HG02943 (cell line): ENCODE measurements around the gene AGAP2.
A peak's percentile ranks its signal among the peaks of the same experiment; 100 is the strongest.
"Not testable (repeated sequence)": the region's sequence is repeated elsewhere in the genome, so short reads cannot be mapped to it uniquely, and the experiment has no call there.

Source experiments
- ATAC-seq: cut with Tn5 transposase; IDR thresholded peaks from one replicate; pipeline ENCODE4 v1.9.1; 2021; ENCODE audit warnings: mild to moderate bottlenecking, low read depth, moderate library complexity; ENCODE audit not compliant: unreplicated experiment

The AGAP2 gene

GRCh38 chr12:57738661-57739237 lies at the start of gene AGAP2:
TSS of gene AGAP2 (minus strand) at chr12:57738742. CDS start at chr12:57738246, 496 bp downstream.
- ATAC-seq, result no peak

GRCh38 chr12:57783861-57784260 lies 45.3 kb upstream of the AGAP2 start:
- ATAC-seq, result no peak

DNA sequence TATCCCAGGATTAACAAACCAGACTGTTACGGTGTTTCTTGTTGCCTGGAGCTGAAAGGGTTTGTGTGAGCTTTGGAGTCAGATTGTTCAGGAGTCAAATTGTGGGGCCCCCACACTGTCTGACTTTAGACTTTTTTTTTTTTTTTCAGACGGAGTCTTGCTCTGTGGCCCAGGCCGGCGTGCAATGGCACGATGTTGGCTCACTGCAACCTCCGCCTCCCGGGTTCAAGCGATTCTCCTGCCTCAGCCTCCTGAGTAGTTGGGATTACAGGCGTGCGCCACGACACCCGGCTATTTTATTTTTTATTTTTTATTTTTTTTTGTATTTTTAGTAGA lies 44.9 kb upstream of the AGAP2 start:
- ATAC-seq, result no peak

- peak; percentile 85 for ATAC-seq
Observed at GRCh38 chr12:57782608-57783465, 44.3 kb upstream of the AGAP2 start, which contains the start of gene TSFM. TSS of gene TSFM (plus strand) at chr12:57782787. CDS start at chr12:57782802, 15 bp downstream.

DNA sequence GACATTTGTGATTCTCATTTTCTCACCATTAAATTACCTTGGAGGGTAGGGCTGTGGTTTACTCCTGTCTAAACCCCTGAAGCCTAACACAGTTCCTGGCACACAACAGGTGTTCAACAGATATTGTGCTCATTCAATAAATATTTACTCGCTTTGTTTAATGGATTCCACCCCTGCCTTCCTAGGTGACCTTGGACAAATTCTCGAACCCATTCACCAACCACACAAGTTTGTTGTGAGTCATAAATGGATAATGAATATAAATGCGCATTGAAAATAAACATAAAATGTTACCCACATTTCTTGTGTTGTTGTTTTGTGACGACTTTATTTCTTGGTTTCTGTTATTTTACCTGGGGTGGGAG lies 43.7 kb upstream of the AGAP2 start:
- ATAC-seq, result no peak

DNA sequence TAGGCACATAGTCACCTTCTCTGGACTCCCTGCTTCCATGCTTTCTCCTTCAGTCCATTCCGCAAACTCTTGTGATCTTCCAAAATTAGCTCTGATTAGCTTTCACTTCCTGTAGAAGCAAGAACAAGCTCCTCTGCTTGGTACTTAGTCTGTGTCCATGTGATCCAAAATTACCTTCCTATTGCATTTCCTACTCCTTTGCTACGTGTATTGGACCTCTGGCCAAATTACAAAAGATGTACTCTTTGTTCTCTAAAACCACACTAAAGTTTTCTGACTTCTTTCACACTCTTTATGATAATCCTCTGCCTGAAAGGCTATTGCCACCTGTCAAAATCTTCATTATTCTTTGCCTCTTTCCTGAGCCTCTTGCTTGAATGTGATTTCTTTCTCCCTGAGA lies 43.3 kb upstream of the AGAP2 start:
- no peak for ATAC-seq

DNA sequence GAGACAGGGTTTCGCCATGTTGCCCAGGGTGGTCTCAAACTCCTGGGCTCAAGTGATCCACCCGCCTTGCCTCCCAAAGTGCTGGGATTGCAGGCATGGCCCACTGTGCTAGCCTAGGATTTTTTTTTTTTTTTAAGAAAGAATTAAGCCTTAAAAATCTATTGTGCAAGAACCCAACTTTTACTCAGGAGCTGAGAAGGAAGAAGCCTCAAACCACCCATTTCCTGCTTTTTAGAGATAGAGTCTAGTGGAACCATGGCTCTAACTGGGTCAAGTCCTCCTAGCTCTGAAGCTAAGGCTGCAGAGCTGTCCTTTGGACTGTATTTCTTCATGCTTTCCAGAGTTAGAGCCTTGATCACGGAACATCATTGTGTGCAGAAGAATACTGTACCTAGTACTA lies 42.7 kb upstream of the AGAP2 start:
- no peak for ATAC-seq

DNA sequence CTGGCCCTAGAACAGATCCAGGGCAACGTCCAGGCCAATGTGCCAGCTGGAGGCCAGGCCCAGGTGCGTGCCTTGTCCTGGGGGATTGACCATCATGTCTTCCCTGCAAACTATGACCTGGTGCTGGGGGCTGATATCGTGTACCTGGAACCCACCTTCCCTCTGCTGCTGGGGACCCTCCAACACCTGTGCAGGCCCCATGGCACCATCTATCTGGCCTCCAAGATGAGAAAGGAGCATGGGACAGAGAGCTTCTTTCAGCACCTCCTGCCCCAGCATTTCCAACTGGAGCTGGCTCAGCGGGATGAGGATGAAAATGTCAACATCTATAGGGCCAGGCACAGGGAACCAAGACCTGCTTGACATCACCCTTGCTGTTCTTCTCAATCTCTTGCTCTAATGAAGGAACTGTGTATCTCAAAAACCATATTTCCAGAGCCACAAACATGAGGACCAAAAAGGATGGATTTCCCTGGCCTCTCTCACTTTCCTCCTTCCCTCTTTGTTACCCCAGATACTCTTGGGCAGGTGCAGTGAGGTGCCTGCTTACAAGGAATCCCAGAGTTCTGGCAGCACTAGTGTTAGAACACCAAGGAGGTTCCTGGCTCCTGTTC lies 41.8 kb upstream of the AGAP2 start:
- ATAC-seq, result no peak

GRCh38 chr12:57779736-57780135 lies 41.2 kb upstream of the AGAP2 start:
- ATAC-seq, result no peak

- no peak for ATAC-seq
Observed at GRCh38 chr12:57777911-57778310, 39.4 kb upstream of the AGAP2 start.

DNA sequence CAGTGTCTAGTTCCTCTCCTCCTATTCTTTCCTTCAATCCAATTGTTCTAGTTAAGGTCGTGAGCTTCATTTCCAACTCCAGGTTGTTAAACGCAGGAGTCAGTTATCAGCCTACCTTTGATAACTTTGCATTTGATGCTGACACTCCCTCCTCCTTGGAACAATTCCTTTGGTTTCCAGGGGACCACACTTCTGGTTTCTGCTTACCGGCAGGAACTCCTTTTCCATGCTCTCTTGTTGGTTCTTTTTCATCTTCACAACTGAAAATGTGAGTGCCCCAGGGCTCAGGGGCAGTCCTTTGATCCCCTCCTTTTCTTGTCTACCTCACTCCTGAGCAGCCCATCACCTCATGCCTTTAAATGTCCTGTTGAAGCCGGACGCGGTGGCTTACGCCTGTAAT lies 38.8 kb upstream of the AGAP2 start:
- no peak for ATAC-seq

DNA sequence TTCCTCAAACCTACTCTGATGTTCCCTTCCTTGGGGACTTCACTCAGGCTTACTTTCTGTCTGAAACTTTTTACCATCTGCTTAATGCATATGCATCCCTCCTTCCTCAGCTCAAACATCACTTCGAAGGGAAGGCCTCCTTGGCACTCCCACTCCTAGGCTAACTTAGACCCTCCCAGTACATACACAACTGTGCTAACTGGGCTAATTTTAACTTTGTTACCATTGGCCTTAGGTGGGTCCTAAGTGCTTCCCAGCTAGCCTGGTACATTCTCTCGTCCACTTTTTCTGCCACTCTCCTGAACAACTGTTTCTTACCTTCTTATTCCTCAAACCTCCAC lies 37.7 kb upstream of the AGAP2 start:
- ATAC-seq, result no peak

DNA sequence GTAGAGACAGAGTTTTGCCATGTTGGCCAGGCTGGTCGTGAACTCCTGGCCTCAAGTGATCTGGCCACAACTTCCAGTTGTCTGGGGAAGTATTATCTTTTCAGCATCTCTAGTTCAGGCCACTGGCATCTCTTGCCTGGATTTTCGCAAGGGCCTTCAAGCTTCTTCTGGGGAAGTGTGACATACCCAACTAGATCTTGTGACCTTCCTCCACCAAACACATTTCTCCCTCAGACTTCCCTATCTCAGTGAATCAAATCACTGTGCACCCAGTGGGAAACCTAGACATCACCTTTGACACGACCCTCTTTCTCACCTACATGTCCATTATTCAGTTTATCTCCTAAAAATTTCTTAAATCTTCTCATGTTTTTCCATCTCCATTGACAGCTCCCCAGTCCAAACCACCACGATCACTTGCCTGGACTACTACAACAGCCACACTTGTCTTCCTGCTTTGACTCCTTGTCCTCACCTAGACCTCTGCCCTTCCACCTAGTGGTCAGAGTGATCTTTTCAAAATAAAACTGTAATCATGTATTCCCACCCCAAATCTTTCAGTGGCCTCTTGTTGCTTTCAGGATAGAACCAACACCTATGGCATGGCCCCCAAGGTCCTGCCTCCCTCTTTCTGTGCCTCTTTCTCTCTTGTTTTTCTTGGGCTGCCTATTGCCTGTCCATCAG lies 37.2 kb upstream of the AGAP2 start:
- ATAC-seq, result no peak

DNA sequence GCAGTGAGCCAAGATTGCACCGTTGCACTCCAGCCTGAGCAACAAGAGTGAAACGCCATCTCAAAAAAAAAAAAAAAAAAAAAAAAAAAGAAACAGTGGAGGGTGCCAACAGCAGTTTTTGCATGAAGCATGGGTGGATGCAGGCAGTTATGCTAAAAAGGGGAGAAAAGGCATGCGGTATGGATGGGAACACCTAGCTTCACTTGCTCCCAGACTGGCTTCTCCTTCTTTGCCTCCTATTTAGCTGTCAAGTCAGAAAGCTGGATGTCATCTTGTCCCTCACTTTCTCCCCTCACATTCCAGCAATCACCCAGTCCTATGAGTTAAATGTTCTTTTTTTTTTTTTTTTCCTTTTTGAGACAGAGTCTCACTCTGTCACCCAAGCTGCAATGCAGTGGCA lies 36.5 kb upstream of the AGAP2 start:
- no peak for ATAC-seq

DNA sequence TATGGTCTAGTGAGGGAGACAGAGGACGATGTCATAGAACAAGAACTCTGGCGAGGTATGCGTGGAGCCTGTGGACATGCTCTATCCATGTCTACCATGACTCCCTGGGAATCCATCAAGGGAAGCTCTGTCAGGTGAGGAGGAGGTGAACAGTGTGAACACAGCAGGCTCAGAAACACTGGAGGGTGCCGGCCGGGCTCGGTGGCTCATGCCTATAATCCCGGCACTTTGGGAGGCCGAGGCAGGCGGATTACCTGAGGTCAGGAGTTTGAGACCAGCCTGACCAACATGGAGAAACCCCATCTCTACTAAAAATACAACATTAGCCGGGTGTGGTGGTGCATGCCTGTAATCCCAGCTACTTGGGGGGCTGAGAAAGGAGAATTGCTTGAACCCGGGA lies 36.1 kb upstream of the AGAP2 start:
- ATAC-seq, result not testable (repeated sequence)

GRCh38 chr12:57772429-57773322 lies 34.1 kb upstream of the AGAP2 start, which contains the start of gene EEF1AKMT3:
TSS of gene EEF1AKMT3 (plus strand) at chr12:57772614. CDS start at chr12:57772725, 111 bp downstream.
- peak; percentile 26 for ATAC-seq

GRCh38 chr12:57771873-57772428 lies 33.4 kb upstream of the AGAP2 start, which contains the start of gene METTL1:
TSS of gene METTL1 (minus strand) at chr12:57772105. CDS start at chr12:57772083, 22 bp downstream.
- peak; percentile 91 for ATAC-seq

- ATAC-seq, result peak; percentile 75
Observed at GRCh38 chr12:57771236-57771872, 32.8 kb upstream of the AGAP2 start.

DNA sequence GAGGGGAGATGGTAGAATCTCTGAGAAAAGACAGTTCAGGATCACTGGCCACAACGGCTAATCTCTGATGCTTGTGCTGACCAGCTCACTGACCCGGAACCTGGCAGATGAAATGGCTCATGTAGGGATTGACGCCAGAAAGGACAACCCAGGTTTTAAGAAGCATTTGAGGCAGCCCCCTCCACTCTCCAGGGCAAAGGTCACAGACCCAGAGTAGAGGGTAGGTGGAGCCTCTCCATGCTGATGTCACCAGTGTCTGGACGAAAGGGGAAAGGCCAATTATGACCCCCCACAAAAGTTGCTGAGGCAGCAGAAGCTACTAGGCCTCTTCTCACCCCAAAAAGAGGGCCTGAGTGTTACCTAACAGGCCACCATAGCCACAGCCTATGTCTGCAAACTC lies 32.2 kb upstream of the AGAP2 start:
- no peak for ATAC-seq
